AG04449 (cell line): ENCODE data around the gene CGB2.

Experiments used
- CTCF ChIA-PET: fragments of 350-600 bp; formaldehyde crosslinking; extraction: SDS; loops from one replicate; lab custom pipeline; 2021; ENCODE audit warnings: antibody characterized with exemption; lab: Yijun Ruan, JAX
- POLR2A ChIA-PET: fragments of 400-600, 350-600 bp; formaldehyde crosslinking; extraction: SDS; loops from one replicate; lab custom pipeline; 2020; ENCODE audit warnings: antibody characterized with exemption, inconsistent platforms; lab: Yijun Ruan, JAX
- DNase-seq: peaks from one replicate; pipeline ENCODE4 v3.0.0-alpha.2; 2010; ENCODE audit warnings: low read depth, low spot score
- H3K4me3 ChIP-seq: 2 replicates; pipeline ENCODE4 v1.5.1; 2011; ENCODE audit warnings: low read depth, mild to moderate bottlenecking, control low read depth, low read length
- CTCF ChIP-seq: IDR thresholded peaks from one replicate; pipeline ENCODE4 v1.5.1; 2011; ENCODE audit warnings: mild to moderate bottlenecking, moderate library complexity, low read length, control low read depth, inconsistent platforms; ENCODE audit not compliant: insufficient read depth; ENCODE audit errors: missing control alignments

Gene CGB2

GRCh38 chr19:49061000-49061399 is 29.3 kb downstream of the CGB2 start:
- ChIA-PET CTCF (interaction anchor here (1.1 to 5.0 kb wide), 6 partner anchors 9 to 85 kb away, joined by 3 to 46 read pairs (median 9); partner anchors contain the start of genes GYS1 and RUVBL2), POLR2A (no interaction called here)
- DNase-seq = no peak
- no peak overlapping the region for H3K4me3 ChIP-seq
- no peak for TF ChIP-seq CTCF

GRCh38 chr19:49061445-49061844 is 29.8 kb downstream of the CGB2 start:
- TF ChIP-seq CTCF = no peak
- no peak overlapping the region for H3K4me3 ChIP-seq
- ChIA-PET POLR2A (no interaction called here), CTCF (interaction anchor here (1.8 to 5.0 kb wide), 4 partner anchors 9 to 68 kb away, joined by 8 to 46 read pairs (median 14); partner anchors contain the start of genes GYS1 and RUVBL2)
- DNase-seq = no peak

GRCh38 chr19:49064029-49064629 is 32.4 kb downstream of the CGB2 start:
- peak overlapping the region; percentile 43 for H3K4me3 ChIP-seq
- no peak for TF ChIP-seq CTCF
- ChIA-PET POLR2A (no interaction called here), CTCF (interaction anchor here (0.7 kb wide), 1 partner anchor 70 kb away, joined by 3 read pairs; the partner anchor contains the start of gene RUVBL2)
- no peak for DNase-seq

GRCh38 chr19:49064768-49065611 is 33.3 kb downstream of the CGB2 start, which contains the start of gene NTF4:
TSS of gene NTF4 (minus strand) at chr19:49064818. CDS start at chr19:49061997, 2,821 bp downstream.
- POLR2A ChIA-PET = interaction anchor here (1.4 kb wide), 1 partner anchor 9 kb away, joined by 5 read pairs; no protein-coding TSS in a partner anchor
- CTCF ChIA-PET = interaction anchor here (1.2 to 1.6 kb wide), 3 partner anchors 9 to 66 kb away, joined by 3 to 9 read pairs (median 7); no protein-coding TSS in a partner anchor
- no peak for TF ChIP-seq CTCF
- no peak for DNase-seq
- peak within 1 kb of the TSS; percentile 43 for H3K4me3 ChIP-seq

DNA sequence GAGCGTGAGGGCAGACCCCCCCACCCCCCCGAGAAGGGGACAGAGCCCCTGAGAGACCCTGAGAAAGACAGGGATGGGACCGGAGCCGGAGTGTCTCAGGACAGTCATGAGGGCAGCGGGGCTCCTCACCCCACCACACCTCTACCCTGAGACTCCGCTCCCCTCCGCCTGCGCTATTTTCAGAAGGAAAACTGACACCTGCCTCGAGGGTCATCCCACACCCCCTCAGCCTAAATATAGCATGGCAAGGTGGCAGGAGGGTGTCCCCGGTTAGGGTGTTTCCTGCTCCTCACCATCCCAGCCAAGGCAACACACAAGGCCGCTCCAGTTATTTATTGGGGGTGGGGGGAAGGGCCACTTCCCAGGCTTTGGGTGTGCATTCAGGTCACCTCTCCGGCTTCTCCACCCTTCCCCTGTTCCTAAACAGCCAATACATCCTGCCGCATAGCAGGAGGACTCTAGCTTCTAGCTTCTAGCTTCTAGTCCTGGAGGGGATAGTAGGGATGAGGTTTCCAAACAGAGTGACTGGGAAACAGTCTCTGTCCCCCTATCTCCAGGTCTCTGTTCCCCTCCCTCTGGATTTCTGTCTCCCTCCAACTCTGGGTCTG is 34.3 kb downstream of the CGB2 start:
- POLR2A ChIA-PET = interaction anchor here (1.4 kb wide), 1 partner anchor 10 kb away, joined by 5 read pairs; no protein-coding TSS in a partner anchor
- DNase-seq = no peak
- no peak overlapping the region for H3K4me3 ChIP-seq
- no peak for TF ChIP-seq CTCF
- CTCF ChIA-PET = interaction anchor here (0.5 to 1.6 kb wide), 5 partner anchors 8 to 252 kb away, joined by 3 to 9 read pairs (median 4); no protein-coding TSS in a partner anchor

DNA sequence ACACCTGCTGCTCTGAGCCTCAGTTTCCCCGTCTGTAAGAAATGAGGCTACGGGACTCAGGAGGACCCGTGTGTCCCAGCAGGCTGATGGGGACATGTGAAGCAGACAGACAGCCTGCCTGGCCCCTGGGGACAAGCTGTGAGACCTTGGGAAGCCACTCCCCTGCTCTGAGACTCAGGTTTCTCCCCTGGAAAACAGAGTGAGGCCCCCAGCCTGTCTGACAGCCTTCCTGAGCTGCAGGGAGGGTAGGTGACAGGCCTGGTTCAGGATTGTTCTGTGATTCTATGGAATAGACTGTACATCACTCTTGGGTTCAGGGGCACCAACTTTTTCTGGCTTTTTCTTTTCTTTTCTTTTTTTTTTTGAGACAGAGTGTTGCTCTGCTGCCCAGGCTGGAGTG is 35.9 kb downstream of the CGB2 start:
- DNase-seq = no peak
- H3K4me3 ChIP-seq = no peak overlapping the region
- no peak for TF ChIP-seq CTCF
- ChIA-PET POLR2A (no interaction called here), CTCF (interaction anchor here (1.2 kb wide), 1 partner anchor 68 kb away, joined by 4 read pairs; no protein-coding TSS in a partner anchor)
